HG03066 (cell line): ENCODE results near the gene S100A4.
"Not testable (repeated sequence)": the region's sequence is repeated elsewhere in the genome, so short reads cannot be mapped to it uniquely, and the experiment has no call there.

Experiments used
- ATAC-seq: cut with Tn5 transposase; IDR thresholded peaks from one replicate; pipeline ENCODE4 v1.9.1; 2021; ENCODE audit warnings: low read depth; ENCODE audit not compliant: unreplicated experiment

S100A4 gene

GRCh38 chr1:153545067-153546055 is at the start of gene S100A4:
Gene S100A4, minus strand, starts transcription at chr1:153545806. Its CDS starts 1,012 bp downstream, at chr1:153544794.
- ATAC-seq = peak; percentile 55

GRCh38 chr1:153592748-153593147 is 47.1 kb upstream of the S100A4 start:
- no peak for ATAC-seq

- ATAC-seq = no peak
Observed at GRCh38 chr1:153588482-153588881, 42.9 kb upstream of the S100A4 start.

- not testable (repeated sequence) for ATAC-seq
Observed at GRCh38 chr1:153588033-153588432, 42.4 kb upstream of the S100A4 start.

GRCh38 chr1:153587314-153587713 is 41.7 kb upstream of the S100A4 start:
- ATAC-seq = no peak

GRCh38 chr1:153586347-153586746 is 40.7 kb upstream of the S100A4 start:
- ATAC-seq = no peak

GRCh38 chr1:153585006-153585405 is 39.4 kb upstream of the S100A4 start:
- ATAC-seq = no peak

GRCh38 chr1:153583976-153584375 is 38.4 kb upstream of the S100A4 start:
- no peak for ATAC-seq

GRCh38 chr1:153583514-153583913 is 37.9 kb upstream of the S100A4 start:
- ATAC-seq = not testable (repeated sequence)

- ATAC-seq = not testable (repeated sequence)
Observed at GRCh38 chr1:153582836-153583235, 37.2 kb upstream of the S100A4 start.

- no peak for ATAC-seq
Observed at GRCh38 chr1:153578936-153579335, 33.3 kb upstream of the S100A4 start.

- ATAC-seq = no peak
Observed at GRCh38 chr1:153578490-153578889, 32.9 kb upstream of the S100A4 start.

- ATAC-seq = no peak
Observed at GRCh38 chr1:153577624-153578051, 32.0 kb upstream of the S100A4 start.

GRCh38 chr1:153577138-153577537 is 31.5 kb upstream of the S100A4 start:
- no peak for ATAC-seq

GRCh38 chr1:153575497-153575896 is 29.9 kb upstream of the S100A4 start:
- ATAC-seq = not testable (repeated sequence)

GRCh38 chr1:153575081-153575491 is 29.5 kb upstream of the S100A4 start:
- not testable (repeated sequence) for ATAC-seq

- no peak for ATAC-seq
Observed at GRCh38 chr1:153573351-153573750, 27.7 kb upstream of the S100A4 start.

- no peak for ATAC-seq
Observed at GRCh38 chr1:153572569-153573015, 27.0 kb upstream of the S100A4 start.

GRCh38 chr1:153571706-153572105 is 26.1 kb upstream of the S100A4 start:
- ATAC-seq = no peak

GRCh38 chr1:153570874-153571273 is 25.3 kb upstream of the S100A4 start:
- ATAC-seq = no peak

- ATAC-seq = no peak
Observed at GRCh38 chr1:153569465-153569864, 23.9 kb upstream of the S100A4 start.
